Neural progenitor cell (in vitro differentiated cells): ENCODE results near the gene PRPF38B.

Experiments
- CTCF ChIP-seq: fragments of 200-600 bp; sonication (generic); IDR thresholded peaks from 2 replicates; pipeline ENCODE4 v1.5.1; 2017; ENCODE audit warnings: antibody characterized with exemption, mild to moderate bottlenecking
- EZH2 ChIP-seq: fragments of 200-600 bp; sonication (generic); IDR thresholded peaks from 2 replicates; pipeline ENCODE4 v1.6.1; 2017; ENCODE audit warnings: antibody characterized with exemption, mild to moderate bottlenecking, moderate library complexity
- EZH2phosphoT487 ChIP-seq: fragments of 200-600 bp; sonication (generic); IDR thresholded peaks from 2 replicates; pipeline ENCODE4 v1.6.1; 2017; ENCODE audit warnings: antibody characterized with exemption

GRCh38 chr1:108750476-108751181, 58.5 kb downstream of the PRPF38B start:
- no peak for TF ChIP-seq EZH2
- TF ChIP-seq CTCF, result no peak
- no peak for TF ChIP-seq EZH2phosphoT487
